MV-4-11 (cell line): Measurements from ENCODE around the gene HBS1L.

Source experiments
- DNase-seq: peaks from one replicate; lab custom pipeline; 2025; lab: John Stamatoyannopoulos, UW

HBS1L gene

DNA sequence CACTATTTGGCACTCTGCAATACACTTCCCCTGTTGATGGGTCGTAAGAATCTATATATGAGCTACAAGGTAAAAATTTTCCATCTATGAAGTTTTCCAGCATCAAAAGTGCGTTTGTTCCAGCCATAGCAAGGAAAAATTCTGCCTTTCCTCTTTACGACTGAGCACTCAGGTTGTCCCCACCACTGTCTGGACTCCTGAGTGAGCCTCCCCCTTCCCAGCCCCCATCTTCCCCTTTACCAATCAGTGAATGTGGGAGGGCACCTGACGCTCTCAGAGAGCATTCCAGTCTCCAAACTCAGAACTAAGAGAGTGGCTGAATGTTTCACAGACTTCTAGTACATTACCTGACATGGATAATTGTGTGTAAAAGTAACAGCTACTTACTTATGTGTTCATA is 104.7 kb downstream of the HBS1L start, which contains the start of gene ALDH8A1:
Gene ALDH8A1 (minus strand): TSS at position 175 of the 400 bp plus-strand sequence. CDS start 48 bp downstream, at position 127.
- DNase-seq, result no peak

DNA sequence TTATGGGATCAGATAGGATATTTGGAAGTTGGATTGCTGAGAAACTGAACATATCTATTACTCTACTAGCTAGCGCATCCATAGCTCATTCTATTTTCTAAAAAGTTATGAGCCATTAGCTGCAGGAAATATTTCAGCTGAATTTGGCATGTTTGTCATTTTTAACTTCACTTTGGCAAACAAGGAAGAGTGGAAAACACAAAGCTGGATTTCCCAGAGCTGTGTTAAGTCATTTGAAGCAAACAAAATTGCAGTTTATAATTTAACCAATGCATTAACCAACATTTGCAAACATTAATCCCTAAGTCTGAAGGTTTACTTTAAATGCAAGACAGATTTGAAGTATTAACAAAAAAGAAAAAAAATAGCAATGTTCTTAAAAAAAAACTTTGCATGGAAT is 105.9 kb downstream of the HBS1L start:
- DNase-seq, result no peak

DNA sequence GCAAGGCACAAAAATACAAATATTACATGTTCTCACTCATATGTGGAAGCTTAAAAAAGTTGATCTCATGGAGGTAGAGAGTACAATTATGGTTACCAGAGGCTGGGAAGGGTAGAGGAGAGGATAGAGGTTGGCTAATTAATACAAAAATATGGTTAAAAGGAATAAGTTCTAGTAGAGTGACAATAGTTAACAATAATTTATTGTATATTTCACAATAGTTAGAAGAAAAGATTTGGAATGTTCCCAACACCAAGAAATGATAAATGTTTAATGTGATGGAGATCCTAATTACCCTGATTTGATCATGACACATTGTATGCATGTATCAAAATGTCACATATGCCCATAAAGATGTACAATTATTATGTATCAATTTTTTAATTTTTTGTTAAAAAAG is 106.5 kb downstream of the HBS1L start:
- DNase-seq, result no peak

DNA sequence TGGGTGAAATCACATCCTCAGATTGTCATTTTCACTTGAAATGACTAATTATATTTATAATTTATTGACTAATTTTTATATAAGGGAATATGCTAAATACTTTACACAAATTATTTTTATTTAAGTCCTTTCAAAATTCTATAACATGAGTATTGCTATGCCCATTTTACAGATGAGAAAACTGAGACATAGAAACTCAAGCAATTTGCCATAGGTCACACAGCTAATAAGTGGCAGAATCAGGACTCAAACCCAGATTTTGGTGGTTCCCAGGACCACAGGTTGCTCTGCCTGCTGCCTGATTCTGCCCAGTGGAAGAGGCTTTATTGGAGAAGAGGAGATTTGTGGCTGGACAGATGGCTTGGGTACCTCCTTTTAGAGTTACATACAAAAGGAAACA is 109.6 kb downstream of the HBS1L start:
- DNase-seq, result no peak

DNA sequence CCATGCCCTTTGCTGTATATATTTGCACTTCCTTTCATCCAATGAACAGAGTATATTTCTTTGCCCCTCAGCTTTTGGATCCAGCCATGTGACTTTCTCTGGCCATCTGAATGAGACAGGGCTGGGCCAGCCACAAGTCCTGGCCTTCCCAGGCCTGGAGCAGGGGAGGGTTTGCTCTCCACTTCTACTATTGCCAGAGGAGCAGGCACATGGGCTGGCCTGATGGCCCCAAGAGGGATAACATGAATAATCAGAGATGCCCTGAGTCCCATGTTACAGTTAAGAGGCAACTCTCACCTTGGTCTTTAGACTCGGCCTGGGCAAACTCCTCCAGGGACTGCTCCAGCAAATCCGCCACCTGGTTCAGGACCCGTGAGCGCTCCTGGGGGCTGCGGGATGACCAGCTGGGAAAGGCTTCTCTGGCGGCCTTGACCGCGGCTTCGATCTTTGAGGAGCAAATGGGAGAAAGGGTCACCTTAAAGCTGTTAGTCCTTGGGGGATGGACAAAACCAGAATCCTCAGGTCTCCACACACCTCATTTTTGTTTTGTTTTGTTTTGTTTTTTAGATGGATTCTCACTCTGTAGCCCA is 111.0 kb downstream of the HBS1L start:
- no peak for DNase-seq

DNA sequence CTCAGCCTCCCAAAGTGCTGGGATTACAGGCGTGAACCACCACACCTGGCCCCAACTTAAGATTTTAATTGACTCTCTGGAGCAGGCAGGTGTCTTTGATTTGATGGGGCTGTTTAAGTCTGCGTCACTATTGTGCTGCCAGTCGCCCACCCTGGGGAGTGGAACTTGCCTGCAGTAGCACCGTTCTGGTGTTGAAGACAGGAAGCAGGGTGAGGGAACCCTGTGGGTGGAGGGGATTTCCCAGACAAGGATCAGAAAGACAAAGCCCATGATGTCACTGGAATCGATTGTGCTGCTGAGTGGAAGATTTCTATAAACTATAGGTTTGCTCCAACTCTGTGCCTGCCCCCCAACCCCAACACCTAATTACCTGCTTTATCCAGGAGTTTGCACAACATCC is 115.7 kb downstream of the HBS1L start:
- DNase-seq, result no peak

DNA sequence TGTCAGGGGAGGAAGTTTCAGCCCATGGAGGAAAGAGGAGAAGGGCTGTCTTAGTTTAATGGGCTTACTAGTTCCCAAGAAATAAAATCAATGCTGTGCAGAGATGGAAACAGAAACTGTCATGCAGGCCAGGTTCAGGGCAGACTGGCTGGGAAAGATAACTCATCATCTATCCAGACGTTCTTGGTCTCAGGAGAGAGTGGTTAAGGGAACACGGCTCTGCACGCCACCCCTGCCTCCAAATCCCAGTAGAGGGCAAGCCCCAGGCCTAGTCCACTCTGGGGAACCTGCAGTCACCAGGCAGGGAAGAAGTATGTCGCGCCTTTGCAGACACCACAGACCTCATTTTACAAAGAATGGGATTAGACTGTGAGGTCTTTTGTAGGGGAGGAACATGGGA is 117.2 kb downstream of the HBS1L start:
- no peak for DNase-seq

DNA sequence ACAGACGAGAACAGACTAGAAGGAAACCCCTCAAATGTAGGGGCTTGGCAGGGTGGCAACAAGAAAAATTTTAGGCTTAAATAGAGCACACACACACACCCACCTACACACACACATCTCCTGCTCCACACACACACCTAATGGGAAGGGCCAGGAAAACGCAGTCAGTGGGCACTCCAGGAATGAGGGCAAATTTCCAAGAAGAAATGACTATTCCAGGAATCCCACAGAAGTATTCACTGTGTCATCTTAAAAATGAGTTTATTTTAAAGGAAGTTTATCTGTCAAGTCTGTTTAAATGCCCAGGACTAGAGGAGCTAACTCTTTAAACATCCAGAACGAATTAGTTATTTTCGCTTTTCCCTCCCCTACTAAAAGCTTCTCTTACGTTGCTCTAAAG is 117.7 kb downstream of the HBS1L start:
- no peak for DNase-seq

DNA sequence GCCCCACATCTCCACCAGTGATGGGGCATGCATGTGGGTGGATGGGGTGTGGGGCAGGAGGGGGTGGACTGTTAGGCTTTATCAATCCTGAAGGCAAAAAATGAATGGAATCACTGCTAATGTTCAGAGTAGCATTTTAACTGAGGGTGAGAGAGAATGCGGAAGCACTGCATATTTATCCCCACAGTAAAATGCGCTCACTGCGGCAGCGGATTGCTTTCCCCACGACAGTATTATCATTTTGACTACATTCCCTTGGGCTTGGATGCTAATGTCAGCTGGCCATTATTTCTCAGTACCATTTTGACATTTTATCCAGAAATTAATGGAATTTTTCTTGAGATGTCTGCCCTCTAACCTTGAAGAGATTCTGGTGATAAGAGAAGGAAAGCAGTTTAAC is 118.1 kb downstream of the HBS1L start:
- no peak for DNase-seq

DNA sequence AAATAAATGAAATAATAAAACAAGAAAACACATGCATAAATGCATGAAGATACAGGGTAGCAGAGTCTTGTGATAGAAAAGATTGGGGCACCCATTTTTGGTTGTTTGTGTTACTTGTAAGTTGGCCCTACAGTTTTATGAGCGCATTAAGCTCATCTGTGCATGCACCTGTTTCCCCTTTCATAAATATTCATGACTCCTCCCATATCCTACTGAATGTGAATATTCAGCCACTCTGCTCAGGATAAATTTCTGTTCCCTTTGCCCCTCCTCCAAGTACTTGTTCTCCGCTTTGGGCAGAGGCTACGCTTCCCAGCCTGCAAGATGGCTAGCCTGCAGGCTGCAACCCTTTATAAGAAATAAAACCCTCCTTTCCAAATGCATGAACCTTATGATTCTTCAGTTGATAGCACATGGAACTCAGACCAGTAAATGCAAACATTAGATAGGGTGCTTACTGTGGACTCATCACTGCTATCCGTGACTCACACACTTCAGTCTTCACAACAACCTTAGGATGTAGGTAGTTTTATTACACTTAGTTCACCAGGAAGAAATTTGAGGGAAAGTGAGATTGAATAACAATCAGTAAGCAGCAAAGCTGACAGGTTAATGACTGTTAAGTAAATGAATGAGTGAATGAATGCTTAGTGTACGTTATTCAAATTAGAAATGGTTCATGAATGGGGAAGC is 119.7 kb downstream of the HBS1L start:
- no peak for DNase-seq

DNA sequence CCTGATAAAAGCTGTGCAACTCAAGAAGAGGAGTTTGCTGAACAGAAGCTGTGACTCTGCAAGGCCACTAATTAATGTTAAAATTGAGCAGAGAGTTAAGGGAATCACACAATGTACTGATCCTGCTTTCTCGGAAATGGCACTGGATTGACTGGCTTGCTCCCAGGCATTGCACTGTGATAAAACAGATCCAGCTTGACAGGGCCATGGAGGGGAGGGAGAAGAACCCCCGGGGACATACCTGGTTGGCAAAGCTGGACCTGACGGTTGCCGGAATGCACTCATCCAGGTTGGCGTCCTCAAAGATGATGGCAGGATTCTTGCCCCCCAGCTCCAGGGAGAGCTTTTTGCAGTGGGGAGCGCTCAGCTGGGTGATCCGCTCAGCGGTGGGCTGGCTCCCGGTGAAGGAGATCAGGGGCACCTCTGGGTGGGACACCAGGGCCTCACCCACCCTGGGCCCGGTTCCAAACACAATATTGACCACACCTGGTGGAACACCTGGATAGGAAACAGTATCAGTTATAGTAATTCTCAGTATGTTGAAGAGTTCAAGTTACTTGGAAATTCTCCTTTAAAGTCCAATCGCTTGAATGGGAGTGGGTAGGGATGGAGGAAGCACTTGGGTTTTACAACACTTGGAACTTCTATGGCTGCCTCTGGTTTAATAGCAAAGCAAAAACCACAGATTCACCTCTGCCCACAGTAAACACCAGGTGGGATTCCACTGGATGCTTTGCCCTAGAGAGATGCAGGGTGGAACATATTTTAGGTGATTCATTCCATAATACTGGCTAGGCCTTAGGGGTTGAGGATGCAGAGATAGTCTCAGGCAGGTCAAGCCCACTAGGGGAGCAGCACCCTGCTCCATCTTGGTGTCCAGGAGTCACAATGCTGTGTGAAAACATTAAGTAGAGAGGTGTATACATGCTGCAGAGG is 121.8 kb downstream of the HBS1L start:
- DNase-seq, result no peak

DNA sequence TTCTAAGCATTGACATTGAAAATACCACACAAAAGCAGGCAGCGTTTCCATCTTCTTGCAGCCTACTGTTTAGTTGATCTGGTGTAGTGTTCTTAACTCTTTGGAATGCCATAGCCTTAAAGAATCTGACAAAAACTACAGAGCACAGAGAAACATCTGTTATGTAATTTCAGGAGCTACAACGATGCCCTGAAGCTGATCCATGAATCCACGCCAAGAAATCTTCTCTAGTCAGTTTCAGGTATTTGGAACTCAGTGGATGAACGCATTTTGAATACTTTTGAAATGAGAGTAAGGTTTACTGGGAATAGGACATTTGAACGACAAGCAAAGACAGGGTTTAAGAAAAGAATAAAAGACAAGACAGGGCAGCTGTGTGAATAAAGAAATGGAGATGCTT is 122.5 kb downstream of the HBS1L start:
- DNase-seq, result no peak

DNA sequence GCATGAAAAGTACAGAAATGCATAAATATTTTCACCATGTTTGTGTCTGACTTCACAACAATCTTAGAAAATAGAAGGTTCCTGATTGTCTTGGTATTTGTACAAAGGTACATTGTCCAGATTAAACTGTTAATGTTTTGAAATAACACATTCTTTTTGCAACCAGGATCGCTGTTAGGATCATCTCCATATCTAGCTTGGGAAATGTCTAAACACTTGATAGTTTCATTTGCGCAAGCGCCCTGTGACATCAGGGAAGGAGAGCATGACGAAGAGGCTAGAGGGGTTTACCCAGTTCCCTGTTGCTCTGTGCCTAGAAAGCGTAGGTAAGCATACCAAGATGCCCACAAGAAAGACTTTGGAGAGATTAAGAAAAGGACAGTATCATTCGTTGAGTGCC is 124.2 kb downstream of the HBS1L start:
- DNase-seq, result no peak

DNA sequence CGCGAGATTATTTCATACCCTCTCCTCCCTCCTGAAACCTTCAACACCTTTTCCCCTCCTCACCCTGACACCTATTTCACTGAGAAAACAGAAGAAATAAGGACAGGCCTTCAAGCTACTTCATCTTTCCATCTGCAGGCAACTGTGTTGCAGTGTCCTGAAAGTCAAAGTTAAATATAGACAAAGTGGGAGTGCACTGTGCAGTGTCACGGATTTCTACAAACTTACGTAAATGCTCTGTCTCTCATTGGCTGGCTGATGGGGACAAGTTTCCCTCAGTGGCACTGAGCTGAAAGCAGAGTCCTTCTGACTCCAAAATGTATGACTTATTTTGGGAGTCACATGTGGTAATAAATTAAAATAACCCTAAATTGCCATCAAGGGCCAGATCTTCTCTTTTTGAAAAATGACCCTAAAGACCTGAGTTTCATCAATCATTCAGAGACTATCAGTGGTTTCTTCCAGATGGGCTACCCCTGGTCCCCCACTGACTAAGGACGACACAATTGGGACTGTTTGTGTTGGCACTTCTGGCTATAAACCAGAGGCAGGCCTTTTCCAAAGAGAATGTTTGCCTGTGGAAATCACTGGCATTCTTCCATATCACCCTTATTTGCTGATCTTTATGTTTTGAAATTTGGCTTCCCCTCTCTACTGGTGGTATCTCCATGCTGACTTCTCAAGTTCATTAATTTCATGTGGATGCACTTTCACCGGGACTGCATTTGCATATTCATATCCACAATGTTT is 126.3 kb downstream of the HBS1L start:
- no peak for DNase-seq

DNA sequence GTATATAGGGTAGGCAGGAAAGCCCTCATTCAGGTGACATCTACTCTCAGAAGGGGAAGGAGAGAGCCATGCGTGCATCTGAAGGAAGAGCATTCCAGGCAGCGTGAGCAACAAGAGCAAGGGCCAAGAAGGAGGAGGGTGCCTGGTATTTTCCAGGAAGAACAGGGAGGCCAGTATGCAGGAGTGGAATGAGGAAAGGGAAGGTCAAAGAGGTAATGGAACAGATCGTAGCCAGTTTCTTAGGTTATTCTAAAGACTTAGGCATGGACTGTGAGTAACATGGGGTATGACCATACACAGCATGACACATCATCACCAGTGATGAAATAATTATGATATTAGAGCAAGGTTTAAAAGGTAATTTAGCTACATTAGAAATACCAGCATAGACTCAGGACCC is 128.8 kb downstream of the HBS1L start:
- no peak for DNase-seq

DNA sequence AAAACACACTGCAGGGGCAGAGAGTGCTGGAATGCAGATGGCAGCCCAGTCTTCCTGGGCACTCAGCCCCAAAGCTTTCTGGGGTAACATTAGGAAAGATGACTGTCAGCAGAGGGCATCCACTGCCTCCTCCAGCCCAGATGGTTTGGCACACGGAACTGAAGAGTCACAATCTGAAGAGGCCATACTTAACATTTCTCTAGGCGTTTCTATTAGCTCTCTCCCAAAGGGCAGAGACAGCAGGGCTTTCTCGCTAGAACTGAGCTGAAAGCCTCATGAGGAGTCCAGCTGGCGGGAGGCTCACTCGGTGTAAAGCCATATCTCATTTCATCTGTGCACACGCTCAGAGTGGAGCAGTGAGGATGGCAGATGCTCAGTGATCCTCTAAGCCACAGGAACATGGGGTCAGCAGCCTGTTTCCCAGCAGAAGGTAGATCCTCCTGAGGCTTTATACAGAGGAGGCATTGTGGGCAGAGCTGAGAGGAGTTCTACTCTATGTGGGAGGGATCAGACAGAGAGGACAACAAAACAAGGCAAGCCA is 132.8 kb downstream of the HBS1L start:
- DNase-seq, result no peak

DNA sequence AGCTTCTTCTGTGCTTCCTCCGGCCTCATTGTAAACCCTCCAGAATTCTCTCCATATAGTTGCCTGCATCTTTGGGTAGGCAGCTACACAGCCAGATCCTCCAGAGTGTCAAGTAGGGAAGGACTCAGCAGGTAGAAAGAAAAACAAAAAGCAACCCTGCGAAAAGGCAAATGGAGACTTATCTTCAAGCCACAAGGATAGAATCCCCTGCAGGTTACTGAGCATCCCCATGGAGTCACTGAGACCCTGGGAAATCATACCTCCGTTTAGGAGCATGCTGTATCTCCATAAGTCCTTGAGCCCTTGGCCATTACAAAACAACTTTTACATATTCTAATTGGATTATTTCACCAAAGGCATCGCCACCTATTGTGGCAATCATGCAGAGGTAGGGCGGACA is 133.3 kb downstream of the HBS1L start:
- no peak for DNase-seq

DNA sequence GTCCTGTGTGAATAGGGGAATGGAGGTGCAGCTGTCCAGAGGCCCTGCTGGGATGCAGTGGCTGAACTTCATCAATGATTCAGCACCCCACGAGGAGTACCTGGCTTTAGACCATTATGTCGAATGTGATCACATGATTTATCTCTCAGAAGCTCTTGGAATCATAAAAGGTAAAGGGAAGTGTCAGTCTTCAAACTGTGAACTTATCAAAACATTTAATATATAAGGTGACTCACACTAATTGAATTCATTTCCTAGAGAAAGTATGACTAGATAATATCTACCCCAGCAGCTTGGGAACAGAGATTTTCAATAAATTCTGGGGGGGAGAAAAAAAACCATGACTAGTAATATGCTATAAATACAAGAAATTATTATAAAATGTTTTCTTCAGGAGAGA is 134.2 kb downstream of the HBS1L start:
- no peak for DNase-seq

DNA sequence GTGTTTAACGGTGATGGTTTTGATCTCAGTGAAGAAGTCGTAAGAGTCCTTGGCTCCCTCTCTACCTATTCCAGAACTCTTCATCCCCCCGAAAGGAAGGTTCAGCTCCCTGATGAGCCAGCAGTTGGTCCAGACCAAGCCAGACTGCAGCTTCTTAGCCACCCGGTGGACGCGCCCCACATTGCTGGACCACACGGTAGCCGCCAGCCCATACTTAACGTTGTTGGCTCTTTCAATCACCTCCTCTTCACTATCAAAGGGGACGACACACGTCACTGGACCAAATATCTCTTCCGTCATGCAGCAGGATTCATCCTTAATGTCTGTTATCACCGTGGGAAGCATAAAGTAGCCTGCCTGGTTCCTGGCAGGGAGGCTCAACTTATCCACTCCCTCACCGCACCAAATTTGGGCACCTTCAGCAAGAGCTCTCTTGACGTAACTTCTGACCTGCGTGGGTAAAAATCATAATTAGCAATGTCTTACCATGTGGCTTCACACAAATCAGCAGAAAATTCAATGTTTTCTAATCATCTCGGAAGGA is 136.1 kb downstream of the HBS1L start:
- no peak for DNase-seq

DNA sequence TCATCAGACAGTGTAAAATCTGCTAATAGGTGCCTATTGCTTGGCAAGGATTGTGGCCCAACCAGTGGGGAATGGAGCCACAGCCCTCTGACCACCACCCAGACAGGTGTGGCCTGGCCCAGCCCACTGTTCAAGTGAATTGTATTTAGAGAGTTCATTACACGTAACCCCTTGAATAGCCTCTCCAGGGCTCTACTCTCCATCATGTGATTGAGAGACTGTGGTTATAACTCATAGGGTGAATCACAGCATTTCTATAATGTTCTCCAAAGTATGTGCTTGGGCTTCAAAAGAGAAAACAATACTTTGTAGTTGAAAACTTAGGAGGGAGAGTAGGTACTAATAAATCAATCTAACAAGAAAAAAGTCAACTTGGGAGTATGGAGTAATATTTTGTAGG is 143.1 kb downstream of the HBS1L start:
- no peak for DNase-seq

DNA sequence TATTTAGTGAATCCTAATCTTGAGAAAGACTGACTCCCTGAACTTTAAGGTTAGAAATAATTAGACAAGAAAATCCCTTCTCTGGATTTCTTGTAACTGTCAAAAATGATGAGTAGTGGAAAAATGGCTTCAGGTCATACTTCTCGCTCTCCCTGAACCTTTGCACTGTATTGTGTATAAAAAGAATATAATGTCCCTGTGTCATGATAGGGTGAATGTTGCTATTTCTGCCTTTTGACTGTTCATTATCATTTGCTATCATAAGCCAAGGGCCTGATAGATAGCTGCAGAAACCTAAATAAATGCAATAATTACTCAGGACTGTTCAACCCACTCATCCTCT is 144.1 kb downstream of the HBS1L start:
- no peak for DNase-seq
